Neural progenitor cell (in vitro differentiated cells): ENCODE data around the gene CRTC1.

Experiments
- CTCF ChIP-seq: fragments of 200-600 bp; sonication (generic); IDR thresholded peaks from 2 replicates; pipeline ENCODE4 v1.5.1; 2017; ENCODE audit warnings: antibody characterized with exemption, mild to moderate bottlenecking
- EZH2 ChIP-seq: fragments of 200-600 bp; sonication (generic); IDR thresholded peaks from 2 replicates; pipeline ENCODE4 v1.6.1; 2017; ENCODE audit warnings: antibody characterized with exemption, mild to moderate bottlenecking, moderate library complexity

GRCh38 chr19:18735752-18736151, 52.3 kb downstream of the CRTC1 start:
- TF ChIP-seq CTCF (no peak), EZH2 (no peak)
